Heart right ventricle (tissue), 16 donors: ENCODE data around the gene HTR2C. TPM values are rescaled to one million over a fixed set of nuclear protein-coding genes. Genes with fewer than 3 reads are reported as not detected.

Source experiments
- ATAC-seq, 8 donors: fragments of 200-7000 bp; cut with Tn5 transposase; one replicate each; pipeline ENCODE4 v1.9.1; 2020; ENCODE audit warnings: mild to moderate bottlenecking in 8 of 8, moderate library complexity in 8 of 8, moderate number of reproducible peaks in 1 of 8
- DNase-seq, 2 donors: peaks; one replicate each; pipeline ENCODE4 v3.0.0-alpha.2; 2020
- H3K27ac ChIP-seq, 10 donors: fragments of 200-600 bp; sonication (generic) in 2 of 10; one replicate each; pipeline versions ENCODE4 v1.5.0 to v1.8.0; 2020 to 2022; ENCODE audit warnings: mild to moderate bottlenecking in 3 of 10
- H3K27me3 ChIP-seq, 7 donors: fragments of 200-600 bp; one replicate each; pipeline ENCODE4 v1.8.0; 2021 to 2022; ENCODE audit warnings: mild to moderate bottlenecking in 2 of 7
- H3K36me3 ChIP-seq, 9 donors: fragments of 200-600 bp; sonication (generic) in 1 of 9; one replicate each; pipeline versions ENCODE4 v1.5.0 to v1.8.0; 2020 to 2022; ENCODE audit warnings: mild to moderate bottlenecking in 2 of 9
- H3K4me1 ChIP-seq, 9 donors: fragments of 200-600 bp; sonication (generic) in 1 of 9; one replicate each; pipeline versions ENCODE4 v1.5.0 to v1.8.0; 2020 to 2022; ENCODE audit warnings: mild to moderate bottlenecking in 4 of 9
- H3K4me3 ChIP-seq, 10 donors: fragments of 200-600 bp; sonication (generic) in 2 of 10; one replicate each; pipeline versions ENCODE4 v1.5.0 to v1.8.0; 2020 to 2022; ENCODE audit warnings: mild to moderate bottlenecking in 7 of 10, moderate library complexity in 2 of 10
- H3K9me3 ChIP-seq, 11 donors: fragments of 200-600 bp in 10 of 11; sonication (generic) in 2 of 11; one replicate each; pipeline versions ENCODE4 v1.5.0 to v1.8.0; 2013 to 2022; ENCODE audit warnings: mild to moderate bottlenecking in 2 of 11, control low read depth in 1 of 11, moderate library complexity in 1 of 11
- CTCF ChIP-seq, 9 donors: fragments of 200-600 bp; sonication (generic) in 2 of 9; IDR thresholded peaks; one replicate each; pipeline versions ENCODE4 v1.5.0 to v1.8.0; 2021 to 2022; ENCODE audit warnings: antibody characterized with exemption in 9 of 9, mild to moderate bottlenecking in 5 of 9, moderate library complexity in 1 of 9
- WGBS, 2 donors: extraction: QIAGEN DNeasy Blood & Tissue Kit; methylation state at CpG; one replicate each; pipeline ENCODE4 v1.1.7; 2013; ENCODE audit warnings: inconsistent platforms in 1 of 2; 5-methylcytosine and 5-hydroxymethylcytosine counted together
- intact Hi-C, 10 donors: fragments of 100-400 bp; cut with DNase I; formaldehyde crosslinking; loops; one replicate each; pipeline versions ENCODE4 v1.11.1 to v1.14.2; 2022
- microRNA-seq, 2 donors: library from miRNA; unstranded; fragments of <30 nt; microRNA quantifications; one replicate each; pipeline ENCODE4 v1.2.0, GENCODE V29; 2021
- polyA plus RNA-seq, 2 donors: library from polyadenylated mRNA; stranded (reverse); fragments of 200-250 nt; gene quantifications; one replicate each; pipeline ENCODE4 v1.2.3, GENCODE V29; 2013
- total RNA-seq, 10 donors: library from RNA; stranded (reverse); fragmentation: NEBNext Ultra II Directional in 3 of 10; extraction: Animal tissue kit (Norgen Biotek cat#: 25700) in 3 of 10; gene quantifications; one replicate each; pipeline versions ENCODE4 v1.2.1 to v1.2.4, GENCODE V29; 2021 to 2023
- donor health status: Arrhythmogenic right ventricular cardiomyopathy.
- donor health status: ischemic (EF 13 %, LVEDD 7.1; RV severe dilation, severe dysfunction).
- donor health status: healthy with polysubstance abuse.
- donor health status: DM: no; HTN: yes; CAD: no.
- donor health status: DM: no; HTN: no; CAD: no.
- donor health status: ischemic (EF 25% LVEDD 6.9; RV normal size, moderate dysfunction).
- donor health status: ischemic (EF 25% LVEDD 5.7; RV mildly dilated, moderate dysfunction).
- donor health status: healthy.
- donor health status: DM: yes; HTN: yes; CAD: no.
- donor health status: Ischemic cardiomyopathy.
- donor health status: ischemic (EF 35%, LVEDD 5.7; RV mildly dilated, moderate dysfunction).
- donor health status: nonischemic (EF 11% LVEDD 7.7; RV severe dilation, severe dysfunction).
- donor health status: DM: yes; HTN: yes; CAD: no.
- donor health status: PGD.
- donor health status: ischemic (EF 29% LVEDD 5.4; RV normal size, mild dysfunction).
- donor health status: nonischemic (EF 23%, LVEDD 6.1; RV moderate dilation, normal function).

Gene HTR2C
- total and polyA plus RNA-seq, 12 donors, result not detected

- Histone ChIP-seq H3K4me1 (no peaks in the 10 kb centered on the region), H3K27ac (no peak overlapping the region), H3K36me3 (no peaks in the 10 kb centered on the region), H3K4me3 (no peak overlapping the region), H3K9me3 (no peaks in the 10 kb centered on the region), H3K27me3 (peaks cover 0 to 18% (median 0%) of the 10 kb centered on the region in 7 donors)
- intact Hi-C loops, result loop anchor here in 2 of 10 donors (10.0 kb wide), 2 partner anchors 178 to 328 kb away; no protein-coding TSS in a partner anchor
- DNase-seq (no peak), ATAC-seq (no peak)
- WGBS, 2 donors, result 80 to 96% methylated on average over 2 of the region's 2 CpGs
- no peak for TF ChIP-seq CTCF (IDR thresholded peaks at IDR 0.05)
Observed at GRCh38 chrX:114952696-114953095, 368.8 kb downstream of the HTR2C start.

Small RNA genes within 50 kb of the gene (microRNA-seq; reads per million reads assigned to microRNA genes)
- gene MIR1264 (0 to 0.51 reads per million in 2 donors), gene MIR1298 (0 reads per million in 2 donors), gene MIR1911 (0 to 0.51 reads per million in 2 donors), gene MIR1912 (0 reads per million in 2 donors), gene MIR448 (0 to 1.0 reads per million in 2 donors), gene MIR764 (0 reads per million in 2 donors)
